Mucosa of gallbladder (tissue), 1 donor: ENCODE data around the gene HMX1. TPM values are rescaled to one million over a fixed set of nuclear protein-coding genes. Genes with fewer than 3 reads are reported as not detected.

ENCODE experiments used
- DNase-seq: peaks from one replicate; pipeline ENCODE4 v3.0.0-alpha.2; 2020; ENCODE audit warnings: low spot score
- total RNA-seq: library from RNA; stranded (reverse); gene quantifications from one replicate; pipeline ENCODE4 v1.2.1, GENCODE V29; 2021
- donor health status: DM: no; HTN: no; CAD: no.

The HMX1 gene
- total RNA-seq, 1 donor from 2014 or later = not detected

DNA sequence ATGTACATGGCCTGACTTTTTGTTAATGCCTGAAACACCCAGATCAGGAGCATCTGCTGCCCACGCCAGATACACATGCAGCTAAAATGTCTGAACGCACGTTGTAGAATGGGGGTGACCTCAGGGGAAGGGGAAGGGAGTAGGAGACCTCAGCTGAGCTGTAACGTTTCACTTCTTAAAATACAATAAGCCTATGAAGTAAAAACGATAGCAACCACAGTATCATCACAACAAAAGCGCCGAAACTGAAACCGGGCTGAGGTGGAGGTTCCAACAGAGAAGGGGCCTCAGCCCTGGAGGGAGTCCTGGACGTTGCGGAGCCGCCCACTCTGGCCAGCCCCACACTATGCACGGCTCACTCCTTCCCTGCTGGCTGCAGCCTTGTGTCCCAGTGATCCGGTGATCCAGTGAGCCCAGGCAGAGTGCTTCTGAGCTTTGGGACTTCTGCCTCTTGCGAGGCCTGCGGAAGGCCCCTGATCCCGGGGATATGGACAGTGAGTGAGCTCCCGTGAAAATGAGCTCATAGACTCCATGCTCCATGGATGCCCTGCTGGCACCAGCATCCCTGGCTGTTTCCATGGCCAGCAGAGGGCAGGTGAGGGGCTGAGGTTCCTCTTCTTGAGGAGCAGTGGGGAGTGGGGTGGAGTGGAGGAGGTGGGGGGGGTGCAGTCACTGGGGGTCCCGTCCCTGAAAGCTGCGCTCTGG is 52.0 kb downstream of the HMX1 start:
- DNase-seq = no peak

DNA sequence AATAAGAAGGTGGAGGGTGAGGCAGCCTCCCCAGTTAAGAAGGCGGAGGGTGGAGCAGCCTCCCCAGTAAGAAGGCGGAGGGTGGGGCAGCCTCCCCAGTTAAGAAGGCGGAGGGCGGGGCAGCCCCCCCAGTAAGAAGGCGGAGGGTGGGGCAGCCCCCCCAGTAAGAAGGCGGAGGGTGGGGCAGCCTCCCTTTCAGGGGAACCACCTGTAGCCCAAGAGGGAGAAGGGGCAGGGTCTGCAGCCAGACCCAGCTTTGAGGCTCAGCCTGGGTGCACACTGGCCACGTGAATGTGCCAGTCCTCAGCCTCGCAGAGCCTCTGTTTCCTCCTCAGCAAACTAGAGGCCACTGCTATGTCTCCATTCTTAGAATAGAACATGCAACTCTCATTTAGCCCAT is 52.6 kb downstream of the HMX1 start:
- no peak for DNase-seq

DNA sequence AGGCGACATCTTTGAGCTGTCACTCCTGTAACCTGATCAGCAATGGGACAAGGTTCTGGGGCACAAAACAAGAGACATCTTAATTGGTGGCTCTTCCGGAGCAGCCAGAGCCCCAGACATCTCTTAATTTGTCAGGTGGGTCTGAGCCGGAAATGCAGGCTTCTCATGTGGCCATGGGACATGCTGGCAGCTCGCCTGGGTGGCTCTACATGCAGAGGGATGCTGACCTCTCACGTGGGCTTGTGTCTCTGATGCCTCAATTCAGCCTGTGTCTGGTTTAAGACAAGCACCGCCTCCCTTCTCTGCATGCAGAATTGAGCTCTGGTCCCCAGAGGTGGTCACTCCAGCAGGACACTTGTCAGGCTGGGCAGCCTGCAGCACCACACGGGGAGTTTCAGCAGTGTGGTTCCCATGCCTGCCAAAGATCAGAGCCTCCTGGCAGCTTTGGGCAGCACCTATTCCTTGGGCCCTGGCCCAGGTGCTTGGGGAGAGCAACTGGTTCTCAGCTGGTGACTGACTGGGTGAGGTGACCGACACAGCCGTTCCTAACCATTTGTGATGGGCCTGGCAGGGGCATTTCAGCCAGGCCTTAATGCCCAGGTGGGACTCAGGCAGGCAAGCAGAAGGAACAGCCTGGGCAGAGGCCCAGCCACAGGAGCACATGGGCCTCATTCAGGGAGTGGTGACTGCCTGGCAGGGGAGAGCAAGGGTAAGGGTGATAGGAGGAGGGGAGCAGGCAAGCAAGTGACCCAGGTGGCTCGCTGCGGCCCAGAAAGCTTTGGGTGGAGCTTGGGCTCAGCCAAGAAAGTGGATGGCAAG is 53.4 kb downstream of the HMX1 start:
- peak; percentile 7 for DNase-seq

DNA sequence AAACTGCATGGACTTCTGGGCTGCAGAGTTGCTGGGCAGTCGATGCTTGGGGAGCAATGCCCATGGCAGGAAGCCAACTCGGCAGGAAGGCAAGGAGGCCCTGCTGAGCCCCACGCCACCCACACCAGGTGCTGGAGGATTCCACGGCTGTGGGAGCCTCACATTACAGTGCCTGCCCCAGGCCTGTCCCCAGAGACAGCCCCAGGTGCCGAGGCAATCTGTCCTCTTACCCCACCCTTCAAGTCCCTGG is 53.9 kb downstream of the HMX1 start:
- no peak for DNase-seq

DNA sequence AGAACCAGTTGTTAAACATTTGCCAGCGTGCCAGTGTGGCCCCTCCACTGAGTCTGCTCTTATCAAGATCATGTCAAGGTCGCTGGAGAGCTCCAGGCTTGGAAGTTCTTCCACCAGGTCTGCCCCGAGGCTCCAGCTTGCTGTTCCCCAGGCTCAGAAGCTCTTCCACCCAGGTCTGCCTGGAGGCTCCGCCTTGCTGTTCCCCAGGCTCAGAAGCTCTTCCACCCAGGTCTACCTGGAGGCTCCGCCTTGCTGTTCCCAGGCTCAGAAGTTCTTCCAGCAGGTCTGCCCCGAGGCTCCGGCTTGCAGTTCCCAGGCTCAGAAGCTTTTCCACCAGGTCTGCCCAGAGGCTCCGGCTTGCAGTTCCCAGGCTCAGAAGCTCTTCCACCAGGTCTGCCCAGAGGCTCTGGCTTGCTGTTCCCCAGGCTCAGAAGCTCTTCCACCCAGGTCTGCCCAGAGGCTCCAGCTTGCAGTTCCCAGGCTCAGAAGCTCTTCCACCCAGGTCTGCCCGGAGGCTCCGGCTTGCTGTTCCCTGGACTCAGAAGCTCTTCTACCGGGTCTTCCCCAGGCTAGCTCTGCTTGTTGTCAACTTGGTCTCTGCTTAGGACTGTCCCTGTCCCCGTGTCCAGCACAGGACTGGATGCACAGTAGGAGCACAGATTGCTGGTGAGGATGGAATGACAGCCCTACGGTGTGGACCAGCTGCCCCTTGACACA is 54.4 kb downstream of the HMX1 start:
- DNase-seq = no peak
